Stimulated activated naive CD8-positive, alpha-beta T cell treated with anti-CD3 and anti-CD28 coated beads, Interleukin-15, amount 100 ng/mL, for 72 hours (primary cell): Measurements from ENCODE around the gene CCDC177.

Experiments
- ATAC-seq: fragments of 150-1000 bp; cut with Tn5 transposase; 2 replicates; pipeline ENCODE4 v1.10.0; 2021; ENCODE audit warnings: mild to moderate bottlenecking, moderate library complexity
- DNase-seq, 2 donors: peaks; one replicate each; pipeline ENCODE4 v3.0.0; 2021 to 2022
- H3K27ac Mint-ChIP-seq, 2 donors: one replicate each; pipeline ENCODE4 v1.8.0; 2022; ENCODE audit warnings: mild to moderate bottlenecking in 2 of 2, mixed read lengths in 2 of 2, moderate library complexity in 2 of 2
- H3K27me3 Mint-ChIP-seq: one replicate; pipeline ENCODE4 v1.8.0; 2022; ENCODE audit warnings: mixed read lengths
- H3K4me1 Mint-ChIP-seq: one replicate; pipeline ENCODE4 v1.8.0; 2022; ENCODE audit warnings: mild to moderate bottlenecking, mixed read lengths
- H3K4me3 Mint-ChIP-seq, 2 donors: one replicate each; pipeline ENCODE4 v1.8.0; 2022; ENCODE audit warnings: mild to moderate bottlenecking in 2 of 2, mixed read lengths in 2 of 2, moderate library complexity in 1 of 2
- H3K9me3 Mint-ChIP-seq, 2 donors: one replicate each; pipeline ENCODE4 v1.8.0; 2022; ENCODE audit warnings: mixed read lengths in 2 of 2

The CCDC177 gene

DNA sequence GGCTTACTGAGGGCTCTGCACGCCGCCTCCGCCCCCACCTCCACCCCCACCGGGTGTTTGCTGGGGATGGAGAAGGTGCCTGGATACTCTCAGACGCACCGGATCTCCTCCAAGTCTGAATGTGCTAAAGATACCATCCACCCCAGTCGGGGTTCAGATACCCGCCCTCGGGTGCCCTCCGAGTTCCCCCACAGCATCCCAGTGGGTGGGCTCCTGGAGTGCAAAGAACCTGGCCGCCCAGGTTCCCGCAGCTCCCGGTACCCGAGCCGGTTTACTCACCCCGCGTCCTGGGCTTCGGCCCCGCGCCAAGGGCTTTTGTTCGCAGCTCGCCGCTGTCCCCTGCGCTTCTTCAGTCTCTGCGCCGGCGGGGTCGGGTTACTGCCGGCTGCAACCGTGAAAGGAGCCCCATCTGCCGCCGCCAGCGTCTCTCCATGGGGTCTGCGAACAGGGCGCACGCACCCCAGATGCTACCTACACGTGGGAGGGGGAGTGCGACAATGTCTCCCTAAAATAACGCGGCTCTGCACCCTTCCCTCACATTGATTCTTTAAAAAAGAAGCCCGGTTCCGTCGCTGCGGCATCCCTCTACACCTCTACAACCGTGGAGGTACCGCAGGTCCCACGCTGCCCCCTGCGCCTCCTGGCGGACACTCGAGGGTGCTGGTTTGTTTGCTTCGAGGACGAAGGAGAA, at the start of gene CCDC177:
CCDC177 (minus strand) TSS at position 609 of the 691 bp plus-strand sequence. CDS start 1,249 bp downstream, outside the sequence.
- H3K4me3 Mint-ChIP-seq = peak within 1 kb of the TSS; percentile 81 to 85

DNA sequence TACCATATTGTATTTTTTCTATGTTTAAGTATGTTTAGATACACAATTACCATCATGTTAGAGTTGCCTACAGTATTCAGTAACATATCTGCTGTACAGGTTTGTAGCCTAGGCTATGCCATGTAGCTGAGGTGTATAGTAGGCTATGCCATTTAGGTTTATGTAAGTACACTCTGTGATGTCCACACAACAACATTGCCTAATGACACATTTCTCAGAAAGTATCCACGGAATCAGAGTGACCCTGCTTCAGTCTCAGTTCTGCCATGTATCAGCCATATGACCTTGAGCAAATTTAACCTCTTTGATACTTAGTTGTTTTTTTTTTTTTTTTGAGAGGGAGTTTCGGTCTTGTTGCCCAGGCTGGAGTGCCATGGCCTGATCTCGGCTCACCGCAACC, 49.5 kb upstream of the CCDC177 start:
- Mint-ChIP-seq H3K4me3 (peak overlapping the region; percentile 44 to 81), H3K27me3 (no peaks in the 10 kb centered on the region), H3K4me1 (peaks cover 97% of the 10 kb centered on the region)

More for the DNA sequence above, at the start of gene CCDC177:
- ATAC-seq = peak; percentile 86
- Mint-ChIP-seq H3K4me1 (peaks cover 28% of the 10 kb centered on the region), H3K27me3 (peaks cover 73% of the 10 kb centered on the region), H3K9me3 (no peaks in the 10 kb centered on the region), H3K27ac (no peak within 1 kb of the TSS)
- DNase-seq = peak; percentile 72 to 74

DNA sequence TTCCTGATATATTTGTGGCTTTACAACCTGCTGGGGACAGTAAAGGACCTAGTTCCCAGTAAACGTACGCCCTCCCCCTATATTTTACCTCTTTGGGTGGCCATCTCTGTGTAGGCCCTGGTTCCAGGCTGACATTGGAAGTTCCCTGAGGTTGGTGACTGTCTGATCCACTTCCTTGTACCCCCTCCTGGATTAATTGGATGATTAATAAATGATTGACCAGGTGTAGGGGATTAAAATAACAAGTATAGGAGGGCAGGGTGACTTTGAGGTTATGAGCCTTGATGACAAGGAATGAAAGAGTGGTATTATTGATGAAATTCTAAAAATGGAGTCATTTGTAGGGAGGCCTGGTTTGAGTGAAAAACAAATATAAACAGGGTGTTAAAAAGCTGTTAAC, 46.3 kb upstream of the CCDC177 start:
- no peak for ATAC-seq
- H3K27ac Mint-ChIP-seq = peak overlapping the region in 1 of 2 donors; percentile 26
- H3K4me3 Mint-ChIP-seq = peak overlapping the region; percentile 2 to 63
- no peaks in the 10 kb centered on the region for H3K9me3 Mint-ChIP-seq
- peaks cover 97% of the 10 kb centered on the region for H3K4me1 Mint-ChIP-seq
- no peak for DNase-seq
- H3K27me3 Mint-ChIP-seq = no peaks in the 10 kb centered on the region

More for the DNA sequence above, 49.5 kb upstream of the CCDC177 start:
- Mint-ChIP-seq H3K9me3 (no peaks in the 10 kb centered on the region), H3K27ac (peak overlapping the region; percentile 44 to 64)
- ATAC-seq = no peak
- no peak for DNase-seq

DNA sequence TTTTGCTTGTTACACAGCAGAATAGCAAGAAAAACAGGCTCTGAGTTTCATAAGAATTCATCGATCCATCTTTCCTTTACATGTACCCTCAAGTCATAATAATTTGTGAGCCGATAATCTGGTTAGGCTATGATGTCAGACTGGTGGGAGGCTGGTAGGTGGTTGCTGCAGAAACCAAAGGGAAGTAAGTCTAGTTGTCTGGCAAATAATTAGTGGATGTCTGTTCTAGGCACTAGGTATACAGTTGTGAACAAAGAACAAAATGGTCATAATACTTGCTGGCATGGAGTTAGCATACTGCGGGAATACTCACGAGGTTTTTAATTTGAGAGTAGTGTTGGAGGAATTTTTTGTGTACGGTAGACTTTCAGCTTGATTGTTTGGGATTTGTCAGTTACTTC, 45.5 kb upstream of the CCDC177 start:
- peak; percentile 52 for ATAC-seq
- H3K4me3 Mint-ChIP-seq = peak overlapping the region; percentile 63 to 70
- peaks cover 97% of the 10 kb centered on the region for H3K4me1 Mint-ChIP-seq

DNA sequence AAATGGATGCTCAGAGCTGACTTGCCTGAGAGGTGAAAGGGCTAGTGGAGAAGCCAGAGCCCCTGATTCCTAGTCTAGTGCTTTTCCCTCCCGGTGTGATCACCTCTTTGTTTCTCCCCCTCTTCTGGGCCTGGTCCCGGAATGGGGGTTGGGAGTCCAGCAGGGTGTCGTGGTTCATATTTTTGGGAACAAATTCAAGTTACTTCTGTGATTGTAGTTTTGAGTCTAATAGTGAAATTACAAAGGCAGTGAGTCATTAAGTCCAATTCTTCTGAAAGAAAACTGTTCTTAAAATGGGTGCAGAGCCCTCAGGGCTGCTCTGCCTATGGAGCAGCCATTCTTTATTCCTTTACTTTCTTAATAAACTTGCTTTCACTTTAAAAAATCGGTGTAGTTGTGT, 44.3 kb upstream of the CCDC177 start:
- H3K4me1 Mint-ChIP-seq = peaks cover 97% of the 10 kb centered on the region
- H3K27ac Mint-ChIP-seq = peak overlapping the region; percentile 36 to 78
- no peaks in the 10 kb centered on the region for H3K27me3 Mint-ChIP-seq
- H3K9me3 Mint-ChIP-seq = no peaks in the 10 kb centered on the region
- peak overlapping the region; percentile 36 to 64 for H3K4me3 Mint-ChIP-seq
- no peak for ATAC-seq
- DNase-seq = no peak

More for the DNA sequence above, 45.5 kb upstream of the CCDC177 start:
- Mint-ChIP-seq H3K9me3 (no peaks in the 10 kb centered on the region), H3K27me3 (no peaks in the 10 kb centered on the region), H3K27ac (peak overlapping the region in 1 of 2 donors; percentile 83)
- no peak for DNase-seq

DNA sequence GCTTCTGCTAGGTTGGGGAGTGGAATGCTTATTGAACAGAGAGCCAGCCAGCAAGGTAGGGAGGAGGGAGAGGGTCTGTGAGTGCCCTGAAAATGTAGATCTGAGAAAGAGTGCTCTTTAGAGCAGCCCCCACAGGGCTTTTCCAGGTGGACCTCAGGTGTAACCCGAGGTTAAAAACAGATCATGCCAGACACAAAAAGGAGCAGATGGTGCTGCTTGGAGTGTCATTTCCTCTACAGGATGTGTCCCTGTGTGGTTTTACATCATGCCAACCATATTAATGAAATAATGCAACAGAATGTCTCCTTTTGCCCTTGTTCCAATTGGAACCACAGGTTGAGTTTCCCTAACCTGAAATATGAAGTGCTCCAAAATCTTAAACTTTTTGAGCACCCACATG, 43.1 kb upstream of the CCDC177 start:
- H3K27me3 Mint-ChIP-seq = no peaks in the 10 kb centered on the region
- peak overlapping the region in 1 of 2 donors; percentile 58 for H3K27ac Mint-ChIP-seq
- peak overlapping the region; percentile 53 to 89 for H3K4me3 Mint-ChIP-seq
- DNase-seq (no peak), ATAC-seq (no peak)
- H3K9me3 Mint-ChIP-seq = no peaks in the 10 kb centered on the region
- H3K4me1 Mint-ChIP-seq = peaks cover 100% of the 10 kb centered on the region

DNA sequence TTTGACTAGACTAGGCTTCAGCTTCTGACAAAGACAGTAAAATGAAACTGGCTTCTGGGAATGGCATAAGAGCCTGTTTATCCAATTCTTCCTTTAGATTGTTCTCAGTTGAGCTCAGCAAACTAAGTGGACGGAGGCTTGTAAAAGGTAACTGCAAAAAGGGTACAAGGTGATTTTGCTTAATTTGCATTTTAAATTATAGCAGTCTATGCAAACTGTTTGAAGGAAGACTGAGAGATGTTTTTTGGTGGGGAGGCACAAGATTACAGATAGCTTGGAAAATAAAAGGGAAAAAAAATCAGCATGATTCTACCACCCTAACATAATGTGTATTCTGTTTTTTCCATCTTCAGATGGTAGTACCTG, 41.7 kb upstream of the CCDC177 start:
- Mint-ChIP-seq H3K4me1 (peaks cover 86% of the 10 kb centered on the region), H3K4me3 (peak overlapping the region; percentile 89 to 100), H3K9me3 (no peaks in the 10 kb centered on the region), H3K27me3 (no peaks in the 10 kb centered on the region), H3K27ac (peak overlapping the region; percentile 35 to 61)
- DNase-seq (no peak), ATAC-seq (no peak)

DNA sequence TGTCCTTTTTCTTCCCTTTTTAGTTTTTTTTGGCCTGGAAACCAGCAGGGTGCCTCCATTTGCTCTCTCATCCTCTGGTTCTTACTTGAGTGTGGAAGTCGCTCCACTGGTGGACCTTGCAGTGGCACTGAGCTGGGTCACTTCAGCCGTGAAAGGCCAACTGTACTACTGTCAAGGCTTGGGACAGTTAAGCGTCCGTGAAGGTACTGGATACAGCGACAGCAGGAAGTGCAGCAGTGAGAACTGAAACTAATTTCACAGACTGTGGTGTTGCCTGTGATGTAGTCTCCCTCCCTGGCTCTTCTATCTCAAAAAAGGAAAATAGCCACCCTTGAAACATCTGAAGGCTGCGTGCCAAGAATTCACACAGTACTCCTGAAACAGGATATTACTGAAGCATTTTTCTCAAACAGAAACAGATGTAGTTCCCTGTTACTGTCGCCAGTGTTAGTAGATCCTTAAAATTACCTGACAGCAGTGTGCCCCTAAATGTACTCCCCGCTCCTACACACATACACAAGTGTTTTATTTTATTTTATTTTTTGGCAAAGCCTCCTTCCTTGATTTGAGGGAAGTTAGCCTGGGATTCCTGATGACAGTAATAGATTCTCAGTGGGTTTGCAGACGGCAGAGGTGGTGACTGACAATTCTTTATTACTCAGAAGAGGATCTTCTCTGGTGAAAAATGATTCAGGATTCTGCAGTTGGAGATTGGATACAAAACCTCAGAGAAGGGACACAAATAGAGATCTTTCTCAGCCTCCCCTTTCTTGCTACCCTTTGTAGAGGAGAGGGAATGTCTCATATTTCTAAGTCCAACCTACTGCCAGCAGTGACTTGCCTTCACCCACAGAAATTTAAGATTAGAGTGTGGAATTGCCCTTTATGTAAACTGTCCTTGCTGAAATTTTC, 41.1 kb upstream of the CCDC177 start:
- Mint-ChIP-seq H3K4me1 (peaks cover 82% of the 10 kb centered on the region), H3K27me3 (no peaks in the 10 kb centered on the region), H3K27ac (peak overlapping the region; percentile 77 to 92), H3K9me3 (no peaks in the 10 kb centered on the region), H3K4me3 (peak overlapping the region; percentile 89 to 100)
- DNase-seq = peak in 1 of 2 donors; percentile 50
- peak; percentile 47 for ATAC-seq

DNA sequence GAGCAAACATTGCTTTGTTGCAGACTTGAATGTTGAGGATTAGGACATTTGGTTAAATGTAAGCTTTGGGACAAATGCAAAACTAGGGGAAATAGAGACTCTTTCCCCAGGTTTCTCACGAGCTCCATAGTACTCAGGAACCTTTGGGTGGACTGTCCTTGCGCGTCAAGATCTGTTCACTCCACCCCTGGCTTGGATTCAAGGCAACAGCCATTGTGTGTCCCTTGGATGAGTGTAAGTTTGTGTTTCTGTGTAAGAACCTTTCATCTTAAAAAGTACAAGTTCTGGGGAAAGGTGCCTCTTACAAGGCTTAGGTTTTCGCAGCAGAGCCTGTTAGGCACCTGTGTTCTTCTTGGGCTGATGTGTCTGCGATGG, 40.4 kb upstream of the CCDC177 start:
- Mint-ChIP-seq H3K4me3 (peak overlapping the region; percentile 89 to 100), H3K27ac (peak overlapping the region in 1 of 2 donors; percentile 92), H3K27me3 (no peaks in the 10 kb centered on the region), H3K9me3 (no peaks in the 10 kb centered on the region), H3K4me1 (peaks cover 82% of the 10 kb centered on the region)
- DNase-seq (no peak), ATAC-seq (no peak)

DNA sequence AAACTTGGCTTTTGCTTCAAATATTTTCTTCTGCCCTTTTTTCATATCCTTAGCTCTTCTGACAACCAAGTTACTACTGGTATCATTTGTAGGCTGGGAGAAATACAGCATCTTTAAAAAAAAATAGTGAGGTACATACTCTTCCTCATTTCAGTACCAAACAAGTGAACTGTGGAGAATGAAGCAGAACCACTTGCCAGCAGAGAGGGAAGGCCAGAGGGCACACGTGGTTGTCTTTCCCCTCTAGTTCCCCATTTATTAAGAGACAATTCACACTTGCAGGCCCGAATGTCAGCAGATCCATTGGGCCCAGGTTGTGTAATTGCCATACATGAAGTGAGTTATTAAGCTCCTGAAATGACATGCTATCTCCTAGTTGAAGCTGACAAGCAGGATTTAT, 39.9 kb upstream of the CCDC177 start:
- Mint-ChIP-seq H3K4me1 (peaks cover 81% of the 10 kb centered on the region), H3K27ac (peak overlapping the region in 1 of 2 donors; percentile 9), H3K4me3 (peak overlapping the region; percentile 89 to 100), H3K9me3 (no peaks in the 10 kb centered on the region), H3K27me3 (no peaks in the 10 kb centered on the region)
- ATAC-seq = no peak
- DNase-seq = no peak

DNA sequence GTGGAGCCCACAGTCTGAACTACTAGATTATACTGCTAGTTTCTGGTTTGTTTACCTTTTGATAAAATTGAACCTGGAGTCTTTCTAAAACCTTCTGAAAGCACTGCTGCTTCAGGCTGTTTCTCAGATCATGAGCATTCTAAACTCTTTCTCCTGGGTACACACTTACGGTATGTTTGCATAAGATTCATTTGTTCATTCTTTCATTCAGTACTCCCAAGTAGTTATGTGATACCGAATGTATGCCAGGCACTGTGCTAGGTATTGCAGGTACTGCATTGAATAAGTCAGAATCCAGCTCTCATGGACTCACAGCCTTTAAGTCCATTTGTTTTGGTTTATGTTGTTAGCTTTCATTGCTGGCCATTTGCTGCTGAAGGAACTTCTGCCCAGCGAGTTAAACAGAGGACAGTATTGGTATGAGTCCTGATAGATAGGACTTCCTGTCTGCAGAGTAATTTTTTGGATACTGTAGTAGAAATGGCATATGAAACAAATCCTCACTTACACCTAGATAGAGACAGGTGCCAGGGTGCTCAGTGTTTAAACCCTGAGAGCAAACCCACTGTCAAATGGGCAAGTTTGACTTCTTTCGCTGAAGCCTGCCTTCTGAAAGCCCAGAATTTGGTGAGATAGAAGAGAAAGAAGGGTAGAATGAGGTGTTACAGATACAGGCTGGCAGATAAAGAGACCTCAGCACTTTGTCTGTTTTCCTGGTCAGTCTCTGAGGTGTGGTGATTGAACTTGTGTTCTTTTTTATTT, 38.8 kb upstream of the CCDC177 start:
- ATAC-seq = no peak
- Mint-ChIP-seq H3K4me3 (peak overlapping the region; percentile 89 to 100), H3K27me3 (no peaks in the 10 kb centered on the region), H3K9me3 (no peaks in the 10 kb centered on the region), H3K27ac (peak overlapping the region in 1 of 2 donors; percentile 52), H3K4me1 (peaks cover 70% of the 10 kb centered on the region)
- DNase-seq = no peak

DNA sequence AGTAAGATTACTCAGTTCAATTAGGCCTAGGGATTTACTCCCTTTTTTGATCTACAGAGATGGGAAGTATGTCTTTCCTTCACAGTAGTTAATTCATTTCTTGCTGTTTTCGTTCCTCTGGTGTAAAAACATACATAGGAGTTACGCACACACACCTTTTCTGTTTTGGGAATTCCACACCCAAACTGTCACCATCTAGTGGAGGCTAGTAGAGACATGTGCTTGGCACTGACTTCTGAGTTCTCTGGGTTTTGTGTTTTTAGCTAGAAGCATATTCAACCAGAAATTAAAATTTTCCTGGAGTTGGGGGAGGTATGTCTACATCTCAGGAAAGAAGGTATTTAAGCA, 38.1 kb upstream of the CCDC177 start:
- H3K4me3 Mint-ChIP-seq = peak overlapping the region; percentile 89 to 100
- no peaks in the 10 kb centered on the region for H3K9me3 Mint-ChIP-seq
- no peaks in the 10 kb centered on the region for H3K27me3 Mint-ChIP-seq
- peak overlapping the region; percentile 2 to 97 for H3K27ac Mint-ChIP-seq
- DNase-seq (no peak), ATAC-seq (no peak)
- peaks cover 63% of the 10 kb centered on the region for H3K4me1 Mint-ChIP-seq

DNA sequence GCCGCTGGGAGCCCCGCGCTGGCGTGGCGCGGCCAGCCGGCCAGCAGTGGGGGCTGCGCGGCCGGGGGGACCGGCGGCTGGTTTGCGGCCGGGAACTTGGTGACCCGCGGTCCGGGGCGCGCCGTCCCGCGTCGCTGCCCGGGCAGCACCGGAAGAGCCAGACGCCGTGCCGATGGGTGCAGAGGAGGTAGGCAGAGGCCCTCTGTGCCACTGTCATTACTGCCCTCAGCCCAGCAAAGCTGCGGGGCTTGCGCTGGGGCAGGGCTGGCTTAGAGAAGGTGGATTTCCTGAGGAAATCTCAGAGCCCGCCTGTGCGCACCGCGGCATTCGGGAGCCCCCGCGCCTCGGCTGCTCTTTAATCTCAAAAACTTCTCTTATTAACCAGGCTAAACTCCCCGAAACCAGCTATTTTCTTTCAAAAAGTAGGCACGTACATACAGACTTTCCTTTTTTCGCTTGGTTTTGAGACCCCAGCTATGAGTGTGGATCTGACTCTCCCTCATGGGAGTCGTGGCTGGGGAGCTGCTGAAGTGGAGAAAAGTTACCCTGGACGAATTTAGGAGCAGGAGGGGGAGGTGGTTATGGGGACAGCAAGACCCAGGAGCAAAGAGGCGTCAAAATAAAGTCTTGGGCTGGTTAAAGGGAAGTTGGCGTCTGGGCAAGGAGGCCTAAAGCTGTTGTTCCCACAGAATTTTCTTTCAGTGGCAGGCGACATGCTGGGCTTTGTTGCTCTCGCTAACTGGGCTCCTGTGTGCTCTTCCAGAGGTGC, 37.5 kb upstream of the CCDC177 start:
- H3K27me3 Mint-ChIP-seq = no peaks in the 10 kb centered on the region
- peak overlapping the region; percentile 89 to 100 for H3K4me3 Mint-ChIP-seq

DNA sequence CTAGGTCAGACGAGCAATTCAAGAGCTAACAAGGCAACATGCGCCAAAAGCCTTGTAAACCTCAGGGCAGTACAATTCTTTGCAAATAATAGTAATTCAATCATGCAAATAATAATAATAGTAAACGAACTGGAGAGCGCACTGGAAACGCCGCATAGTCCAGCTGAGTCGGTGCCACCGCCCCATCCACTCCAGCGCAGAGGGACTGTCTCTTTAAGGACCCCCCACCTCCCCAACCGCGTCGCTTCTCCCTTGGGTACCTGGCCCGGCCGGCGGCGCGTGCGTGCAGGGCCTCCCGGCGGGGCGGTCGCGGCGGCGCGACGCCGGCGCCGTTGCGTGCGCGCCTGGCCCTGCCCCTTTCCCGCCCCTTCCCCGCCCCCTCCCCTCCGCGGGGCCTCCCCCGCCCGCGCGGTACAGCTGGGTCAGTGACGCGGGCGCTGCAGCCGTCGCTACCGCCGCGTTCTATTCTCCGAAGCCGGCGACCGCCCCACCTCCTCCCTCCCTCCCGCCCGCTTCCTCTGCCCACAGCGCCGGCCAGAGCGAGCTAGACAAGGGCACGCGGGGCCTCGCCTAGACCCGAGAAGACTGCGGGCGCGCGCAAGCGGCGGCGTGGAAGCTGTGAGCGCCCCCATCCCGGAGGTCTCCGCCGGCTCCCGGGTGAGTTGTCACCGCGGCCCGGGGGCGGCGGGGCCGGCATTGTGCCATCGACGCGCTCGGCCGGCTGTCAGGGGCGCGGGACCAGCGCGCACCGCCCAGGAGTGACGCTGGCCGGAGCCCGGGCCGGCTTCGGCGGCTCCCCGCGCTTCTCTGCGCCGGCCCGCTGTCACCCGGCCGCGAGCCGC, 36.7 kb upstream of the CCDC177 start, which contains the start of gene SUSD6:
SUSD6 (plus strand) TSS at position 425 of the 842 bp plus-strand sequence. CDS start 46,997 bp downstream, outside the sequence.
- peaks cover 54% of the 10 kb centered on the region for H3K4me1 Mint-ChIP-seq

More for the DNA sequence above, 37.5 kb upstream of the CCDC177 start:
- ATAC-seq = peak; percentile 67
- Mint-ChIP-seq H3K9me3 (no peaks in the 10 kb centered on the region), H3K4me1 (peaks cover 57% of the 10 kb centered on the region), H3K27ac (peak overlapping the region; percentile 51 to 97)
- peak; percentile 56 to 58 for DNase-seq

More for the DNA sequence above, 36.7 kb upstream of the CCDC177 start, which contains the start of gene SUSD6:
- H3K27ac Mint-ChIP-seq = peak within 1 kb of the TSS; percentile 51 to 97
- H3K4me3 Mint-ChIP-seq = peak within 1 kb of the TSS; percentile 89 to 100
- DNase-seq (peak; percentile 84 to 88), ATAC-seq (peak; percentile 85)
- no peaks in the 10 kb centered on the region for H3K27me3 Mint-ChIP-seq
- H3K9me3 Mint-ChIP-seq = no peaks in the 10 kb centered on the region
